Transverse colon (tissue), 4 donors: ENCODE measurements around the gene BACE2. TPM values are rescaled to one million over a fixed set of nuclear protein-coding genes. Genes with fewer than 3 reads are reported as not detected.

Source experiments
- DNase-seq: peaks from one replicate; pipeline ENCODE4 v3.0.0-alpha.2; 2019
- H3K27ac ChIP-seq, 4 donors: fragments of 200-600 bp; sonication (generic); 2 replicates each; pipeline ENCODE4 v1.5.1; 2016 to 2018; ENCODE audit warnings: inconsistent platforms in 4 of 4
- H3K27me3 ChIP-seq: fragments of 200-600 bp; sonication (generic); 2 replicates; pipeline ENCODE4 v1.5.1; 2017; ENCODE audit warnings: inconsistent platforms
- H3K36me3 ChIP-seq, 4 donors: fragments of 200-600 bp; sonication (generic); 2 replicates each; pipeline ENCODE4 v1.5.1; 2017 to 2019; ENCODE audit warnings: inconsistent platforms in 4 of 4
- H3K4me1 ChIP-seq, 4 donors: fragments of 200-600 bp; sonication (generic); 2 replicates each; pipeline ENCODE4 v1.5.1; 2017 to 2020; ENCODE audit warnings: inconsistent platforms in 4 of 4
- H3K4me3 ChIP-seq, 4 donors: fragments of 200-600 bp; sonication (generic); 1 replicate in 1 of 4; 2 replicates in 3 of 4; pipeline versions ENCODE4 v1.5.1 to v1.6.1; 2017 to 2019; ENCODE audit warnings: inconsistent platforms in 4 of 4
- H3K9me3 ChIP-seq, 2 donors: fragments of 200-600 bp; sonication (generic); 2 replicates each; pipeline ENCODE4 v1.5.1; 2017 to 2019; ENCODE audit warnings: inconsistent platforms in 2 of 2
- CTCF ChIP-seq, 5 experiments: fragments of 200-600 bp in 3 of 5; fragments of 450-650 bp in 2 of 5; sonication (generic) in 3 of 5; IDR thresholded peaks; 1 replicate in 2 of 5; 2 replicates in 3 of 5; pipeline ENCODE4 v1.5.1; 2016 to 2017; ENCODE audit warnings: antibody characterized with exemption in 5 of 5, inconsistent platforms in 3 of 5, mild to moderate bottlenecking in 2 of 5, moderate library complexity in 1 of 5
- EP300 ChIP-seq: sonication (generic); formaldehyde crosslinking; IDR thresholded peaks from one replicate; pipeline ENCODE4 v1.6.1; 2017; ENCODE audit warnings: antibody characterized with exemption, low read depth
- POLR2A ChIP-seq: fragments of 450-650 bp; IDR thresholded peaks from one replicate; pipeline ENCODE4 v1.6.1; 2016; ENCODE audit warnings: antibody characterized with exemption, mild to moderate bottlenecking, moderate library complexity
- POLR2AphosphoS5 ChIP-seq, 3 donors: sonication (generic); formaldehyde crosslinking; IDR thresholded peaks; one replicate each; pipeline ENCODE4 v1.6.1; 2016; ENCODE audit warnings: antibody characterized with exemption in 3 of 3
- WGBS, 2 donors: methylation state at CpG; one replicate each; pipeline ENCODE4 v1.1.5; 2018; ENCODE audit warnings: low coverage in 1 of 2; 5-methylcytosine and 5-hydroxymethylcytosine counted together
- in situ Hi-C, 4 donors: fragments of 200-750 bp; cut with MboI; loops; one replicate each; pipeline versions ENCODE4 v1.15.0 to v1.15.1; 2017; ENCODE audit warnings: low sequenced_read_pairs in 3 of 4, low pct_ligation_motif_present in 1 of 4, low pct_unique_long_range_greater_than_20kb in 1 of 4
- intact Hi-C: fragments of 100-400 bp; cut with DNase I; formaldehyde crosslinking; loops from one replicate; pipeline ENCODE4 v1.15.1; 2023; ENCODE audit warnings: low total_unique reads
- total RNA-seq, 4 donors: library from RNA; depleted of rRNA; stranded (reverse); fragments of >200 nt; gene quantifications; one replicate each; pipeline ENCODE4 v1.1.0, GENCODE V29; 2016

Gene BACE2
- total RNA-seq, 4 donors from 2014 or later, result 28.4 to 52.5 (median 43.9) TPM

- Histone ChIP-seq H3K27me3 (no peaks in the 10 kb centered on the region), H3K4me1 (no peaks in the 10 kb centered on the region), H3K36me3 (no peaks in the 10 kb centered on the region), H3K27ac (no peak overlapping the region), H3K9me3 (no peaks in the 10 kb centered on the region), H3K4me3 (no peak overlapping the region)
- TF ChIP-seq POLR2AphosphoS5 (IDR thresholded peaks at IDR 0.05) (no peak), POLR2A (no peak), EP300 (no peak), CTCF (IDR thresholded peaks at IDR 0.05) (no peak)
- intact Hi-C loops (loop anchor here (10.0 kb wide), 1 partner anchor 61 kb away; no protein-coding TSS in a partner anchor), in situ Hi-C loops (no loop called here)
- DNase-seq, result no peak
- WGBS, 2 donors, result 62 to 92% methylated on average over 2 to 7 of the region's 7 CpGs
Observed at GRCh38 chr21:41135746-41136145, 32.2 kb upstream of the BACE2 start.

- H3K4me1 ChIP-seq, result no peaks in the 10 kb centered on the region
- TF ChIP-seq EP300 (no peak), CTCF (IDR thresholded peaks at IDR 0.05) (no peak), POLR2AphosphoS5 (IDR thresholded peaks at IDR 0.05) (no peak), POLR2A (no peak)
- H3K27ac ChIP-seq, result no peak overlapping the region
- H3K27me3 ChIP-seq, result no peaks in the 10 kb centered on the region
- no peaks in the 10 kb centered on the region for H3K36me3 ChIP-seq
- H3K4me3 ChIP-seq, result no peak overlapping the region
- intact Hi-C loops (loop anchor here (10.0 kb wide), 1 partner anchor 61 kb away; no protein-coding TSS in a partner anchor), in situ Hi-C loops (no loop called here)
- 72% methylated on average over 6 of the region's 6 CpGs; no CpG with 5 or more reads in 1 of the 2 donors for WGBS, 2 donors
- no peaks in the 10 kb centered on the region for H3K9me3 ChIP-seq
- DNase-seq, result no peak
Observed at GRCh38 chr21:41136286-41136685, 31.7 kb upstream of the BACE2 start.

- H3K27me3 ChIP-seq, result no peaks in the 10 kb centered on the region
- no peaks in the 10 kb centered on the region for H3K36me3 ChIP-seq
- 80% methylated on average over 5 of the region's 8 CpGs; no CpG with 5 or more reads in 1 of the 2 donors for WGBS, 2 donors
- H3K9me3 ChIP-seq, result no peaks in the 10 kb centered on the region
- in situ Hi-C loops, result no loop called here
- no peak overlapping the region for H3K4me3 ChIP-seq
- no peak overlapping the region for H3K27ac ChIP-seq
- DNase-seq, result no peak
- intact Hi-C loops, result loop anchor here (10.0 kb wide), 1 partner anchor 63 kb away; no protein-coding TSS in a partner anchor
- no peak for TF ChIP-seq CTCF (IDR thresholded peaks at IDR 0.05)
- TF ChIP-seq POLR2AphosphoS5 (IDR thresholded peaks at IDR 0.05), result no peak
- no peak for TF ChIP-seq POLR2A
- TF ChIP-seq EP300, result no peak
- H3K4me1 ChIP-seq, result no peaks in the 10 kb centered on the region
Observed at GRCh38 chr21:41137401-41137800, 30.6 kb upstream of the BACE2 start.

- intact Hi-C loops (loop anchor here (10.0 kb wide), 1 partner anchor 63 kb away; no protein-coding TSS in a partner anchor), in situ Hi-C loops (no loop called here)
- H3K4me1 ChIP-seq, result no peaks in the 10 kb centered on the region
- 69 to 72% methylated on average over 1 to 6 of the region's 6 CpGs for WGBS, 2 donors
- H3K9me3 ChIP-seq, result no peaks in the 10 kb centered on the region
- no peaks in the 10 kb centered on the region for H3K36me3 ChIP-seq
- H3K27ac ChIP-seq, result no peak overlapping the region
- H3K27me3 ChIP-seq, result no peaks in the 10 kb centered on the region
- DNase-seq, result no peak
- H3K4me3 ChIP-seq, result no peak overlapping the region
- TF ChIP-seq CTCF (IDR thresholded peaks at IDR 0.05) (no peak), EP300 (no peak), POLR2AphosphoS5 (IDR thresholded peaks at IDR 0.05) (no peak), POLR2A (no peak)
Observed at GRCh38 chr21:41137889-41138288, 30.1 kb upstream of the BACE2 start.
